Eye (tissue), 1 donor: ENCODE results near the gene MARK4.
A peak's percentile ranks its signal among the peaks of the same experiment; 100 is the strongest.

ENCODE experiments used
- DNase-seq: peaks from one replicate; pipeline ENCODE4 v3.0.0-alpha.2; 2015

Gene MARK4

GRCh38 chr19:45275370-45275971 lies 24.4 kb downstream of the MARK4 start:
- peak; percentile 78 for DNase-seq

GRCh38 chr19:45276284-45276687 lies 25.2 kb downstream of the MARK4 start:
- DNase-seq, result peak; percentile 93

DNA sequence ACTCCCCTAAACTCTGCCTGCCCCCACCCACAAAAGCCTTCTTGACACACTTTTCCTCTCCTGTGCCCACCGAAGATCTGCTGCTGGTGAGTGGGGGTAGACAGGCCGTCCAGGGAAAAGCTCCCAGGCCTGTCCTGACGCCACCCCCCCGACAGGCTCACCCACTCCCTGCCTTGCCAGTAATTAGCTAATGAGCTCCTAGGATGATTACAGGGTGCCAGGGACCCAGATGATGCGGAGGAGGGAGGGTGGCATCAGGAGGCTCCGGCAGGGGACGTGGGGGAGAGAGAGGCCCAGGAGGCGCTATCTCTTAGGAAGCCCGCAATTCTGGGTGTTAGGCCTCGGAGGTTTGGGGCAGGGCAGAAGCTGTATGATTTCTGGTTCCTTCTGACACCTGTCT lies 27.0 kb downstream of the MARK4 start:
- no peak for DNase-seq

DNA sequence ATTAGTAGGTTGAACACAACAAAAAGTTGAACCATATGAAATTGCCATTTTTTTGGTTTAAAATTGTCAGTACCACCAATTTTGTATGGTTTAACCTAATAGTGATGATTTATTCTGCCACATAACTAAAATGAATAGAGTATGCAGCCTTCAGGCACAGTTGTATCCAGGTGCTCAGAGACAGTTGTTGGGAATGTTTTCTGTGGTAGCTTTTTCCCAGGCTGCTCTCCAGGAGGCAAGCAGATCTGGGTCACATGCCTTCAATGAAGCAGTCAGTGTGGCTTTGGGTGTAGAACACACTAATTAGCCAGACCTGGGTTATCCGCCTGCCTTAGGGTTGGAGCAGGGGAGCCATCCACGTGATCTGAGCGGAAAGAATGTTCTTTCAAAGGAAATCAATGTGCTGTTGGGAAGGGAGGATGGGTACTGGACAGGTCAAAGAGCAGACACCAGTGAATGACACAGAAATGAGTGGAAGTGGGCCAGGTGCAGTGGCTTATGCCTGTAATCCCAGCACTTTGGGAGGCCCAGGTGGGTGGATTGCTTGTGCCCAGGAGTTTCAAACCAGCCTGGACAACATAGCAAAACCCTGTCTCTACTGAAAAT lies 28.6 kb downstream of the MARK4 start:
- DNase-seq, result no peak

DNA sequence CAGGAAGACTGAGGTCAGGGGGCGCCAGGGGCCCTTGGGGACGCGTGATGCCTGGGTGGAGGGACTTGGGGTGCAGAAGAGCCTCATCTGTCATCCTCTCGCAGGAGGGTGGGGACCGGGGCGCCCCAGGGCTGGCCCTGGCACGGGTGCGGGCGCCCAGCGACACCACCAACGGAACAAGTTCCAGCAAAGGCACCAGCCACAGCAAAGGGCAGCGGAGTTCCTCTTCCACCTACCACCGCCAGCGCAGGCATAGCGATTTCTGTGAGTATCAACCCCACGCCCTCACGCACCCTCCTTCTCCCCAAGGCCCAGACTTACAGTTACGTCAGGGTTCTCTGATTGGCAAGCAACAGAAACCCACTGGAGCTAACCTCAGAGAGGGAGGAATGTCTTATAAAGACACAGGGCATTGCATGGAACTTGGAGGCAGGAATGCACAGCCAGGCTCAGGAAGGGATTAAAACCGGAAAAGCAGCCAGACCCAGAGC lies 29.4 kb downstream of the MARK4 start:
- no peak for DNase-seq

DNA sequence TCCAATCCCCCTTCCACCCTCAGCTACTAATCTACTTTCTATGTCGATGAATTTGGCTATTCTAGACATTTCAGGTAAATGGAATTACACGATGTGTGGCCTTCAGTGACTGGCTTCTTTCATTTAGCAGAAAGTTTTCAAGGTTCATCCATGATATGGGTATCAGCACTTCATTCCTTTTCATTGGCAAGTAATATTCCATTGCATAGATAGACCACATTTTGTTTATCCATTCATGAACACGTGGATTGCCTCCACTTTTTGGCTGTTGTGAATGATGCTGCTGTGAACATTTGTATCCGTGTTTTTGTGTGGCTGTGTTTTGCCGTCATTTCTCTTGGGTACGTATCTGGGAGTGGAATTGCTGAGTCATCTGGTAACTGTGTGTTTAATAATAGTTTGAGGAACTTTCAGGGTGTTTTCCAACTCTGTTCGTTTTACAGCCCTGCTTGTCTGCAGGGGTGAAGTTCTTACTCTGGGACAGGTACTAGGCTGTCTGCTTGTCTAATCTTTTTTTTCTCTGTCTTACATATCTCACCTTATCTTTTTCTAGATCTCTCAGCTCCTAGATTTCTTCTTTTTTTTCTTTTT lies 32.5 kb downstream of the MARK4 start:
- DNase-seq, result no peak

- DNase-seq, result no peak
Measured at GRCh38 chr19:45290381-45290931, 39.4 kb downstream of the MARK4 start.

DNA sequence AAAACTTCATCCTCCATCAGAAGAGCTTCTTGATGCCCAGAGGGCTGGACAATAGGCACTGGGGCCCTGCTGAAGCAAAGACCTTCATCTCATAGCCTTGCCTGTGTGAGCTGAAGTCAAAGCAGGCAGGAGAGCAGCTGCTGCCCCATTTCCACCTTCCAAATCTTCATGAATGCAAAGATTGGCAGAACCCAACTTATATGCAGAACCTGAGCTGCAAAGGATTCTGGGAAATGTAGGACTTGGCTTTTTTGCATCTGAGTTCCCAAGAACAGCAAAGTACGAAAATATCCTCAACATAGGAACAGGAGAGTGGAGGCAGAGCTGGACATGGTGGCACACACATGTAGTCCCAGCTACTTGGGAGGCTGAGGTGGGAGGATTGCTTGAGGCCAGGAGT lies 40.8 kb downstream of the MARK4 start:
- DNase-seq, result no peak

GRCh38 chr19:45293682-45294081 lies 42.6 kb downstream of the MARK4 start:
- DNase-seq, result no peak

- DNase-seq, result peak; percentile 57
Measured at GRCh38 chr19:45294291-45295029, 43.4 kb downstream of the MARK4 start.

- DNase-seq, result no peak
Measured at GRCh38 chr19:45295873-45296272, 44.8 kb downstream of the MARK4 start.

GRCh38 chr19:45296355-45296754 lies 45.3 kb downstream of the MARK4 start:
- DNase-seq, result no peak

DNA sequence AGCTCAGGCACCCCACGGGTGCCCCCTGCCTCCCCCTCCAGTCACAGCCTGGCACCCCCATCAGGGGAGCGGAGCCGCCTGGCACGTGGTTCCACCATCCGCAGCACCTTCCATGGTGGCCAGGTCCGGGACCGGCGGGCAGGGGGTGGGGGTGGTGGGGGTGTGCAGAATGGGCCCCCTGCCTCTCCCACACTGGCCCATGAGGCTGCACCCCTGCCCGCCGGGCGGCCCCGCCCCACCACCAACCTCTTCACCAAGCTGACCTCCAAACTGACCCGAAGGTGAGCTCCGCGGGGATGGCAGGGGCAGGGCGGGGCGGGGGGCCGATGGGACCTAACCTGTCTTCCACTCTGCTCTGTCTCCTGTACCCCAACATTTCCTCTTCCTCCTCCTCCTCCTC lies 46.6 kb downstream of the MARK4 start:
- DNase-seq, result no peak

DNA sequence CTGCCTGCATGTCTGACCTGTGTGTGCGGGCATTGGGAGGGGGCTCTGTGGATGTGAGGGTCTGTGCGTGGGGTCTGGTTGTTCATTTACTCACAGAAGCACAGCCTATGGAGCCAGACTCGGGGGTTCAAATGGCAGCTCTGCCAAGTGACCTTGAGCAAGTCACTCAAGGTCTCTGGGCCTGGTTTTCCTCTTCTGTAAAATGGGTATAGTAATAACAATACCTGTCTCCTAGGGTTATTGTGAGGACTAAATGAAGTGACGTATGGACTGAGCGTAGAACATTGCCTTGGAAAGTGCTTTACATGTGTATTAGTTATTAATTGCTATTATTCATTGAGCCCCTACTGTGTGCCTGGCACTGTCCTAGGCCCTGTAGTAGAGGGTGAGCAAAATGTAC lies 47.2 kb downstream of the MARK4 start:
- no peak for DNase-seq

DNA sequence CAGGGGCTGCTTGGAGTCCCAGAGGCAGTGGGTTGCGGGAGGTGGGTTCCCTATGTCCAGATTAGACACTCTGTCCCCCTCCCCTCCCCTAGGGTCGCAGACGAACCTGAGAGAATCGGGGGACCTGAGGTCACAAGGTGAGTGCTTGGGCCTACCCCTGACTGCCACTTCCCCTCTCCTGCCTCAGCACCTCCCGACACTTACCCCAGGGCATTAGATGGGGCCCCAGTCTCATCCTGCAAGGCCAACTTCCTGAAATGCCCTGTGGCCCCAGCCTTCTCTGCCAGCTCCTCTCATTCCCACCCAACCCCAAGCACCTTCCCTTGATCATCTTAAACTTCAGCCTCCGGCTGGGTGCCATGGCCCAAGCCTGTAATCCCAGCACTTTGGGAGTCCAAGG lies 48.6 kb downstream of the MARK4 start:
- DNase-seq, result no peak

DNA sequence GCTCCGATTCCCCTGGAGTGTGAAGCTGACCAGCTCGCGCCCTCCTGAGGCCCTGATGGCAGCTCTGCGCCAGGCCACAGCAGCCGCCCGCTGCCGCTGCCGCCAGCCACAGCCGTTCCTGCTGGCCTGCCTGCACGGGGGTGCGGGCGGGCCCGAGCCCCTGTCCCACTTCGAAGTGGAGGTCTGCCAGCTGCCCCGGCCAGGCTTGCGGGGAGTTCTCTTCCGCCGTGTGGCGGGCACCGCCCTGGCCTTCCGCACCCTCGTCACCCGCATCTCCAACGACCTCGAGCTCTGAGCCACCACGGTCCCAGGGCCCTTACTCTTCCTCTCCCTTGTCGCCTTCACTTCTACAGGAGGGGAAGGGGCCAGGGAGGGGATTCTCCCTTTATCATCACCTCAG lies 51.3 kb downstream of the MARK4 start:
- no peak for DNase-seq

- no peak for DNase-seq
Measured at GRCh38 chr19:45303269-45304060, 52.4 kb downstream of the MARK4 start.

- DNase-seq, result no peak
Measured at GRCh38 chr19:45304141-45304926, 53.3 kb downstream of the MARK4 start.

DNA sequence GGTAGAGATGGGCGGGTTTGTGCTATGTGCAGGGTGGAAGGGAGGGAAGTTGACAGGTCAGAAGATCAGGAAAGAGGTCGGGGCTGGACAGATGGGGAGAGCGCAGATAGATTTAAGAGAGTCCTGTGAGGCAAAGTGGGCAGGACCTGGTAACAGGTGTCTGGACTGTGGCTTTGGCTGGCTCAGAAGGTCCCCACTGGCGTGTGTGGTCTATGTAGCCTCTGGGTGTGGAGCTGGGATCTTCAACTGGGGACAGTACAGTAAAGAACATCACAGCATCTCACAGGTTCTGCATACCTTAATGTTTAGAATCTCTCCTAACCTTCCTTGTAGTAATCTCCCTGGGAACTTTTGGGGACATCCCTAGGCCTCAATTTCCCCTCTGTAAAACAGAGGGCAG lies 53.9 kb downstream of the MARK4 start:
- no peak for DNase-seq

DNA sequence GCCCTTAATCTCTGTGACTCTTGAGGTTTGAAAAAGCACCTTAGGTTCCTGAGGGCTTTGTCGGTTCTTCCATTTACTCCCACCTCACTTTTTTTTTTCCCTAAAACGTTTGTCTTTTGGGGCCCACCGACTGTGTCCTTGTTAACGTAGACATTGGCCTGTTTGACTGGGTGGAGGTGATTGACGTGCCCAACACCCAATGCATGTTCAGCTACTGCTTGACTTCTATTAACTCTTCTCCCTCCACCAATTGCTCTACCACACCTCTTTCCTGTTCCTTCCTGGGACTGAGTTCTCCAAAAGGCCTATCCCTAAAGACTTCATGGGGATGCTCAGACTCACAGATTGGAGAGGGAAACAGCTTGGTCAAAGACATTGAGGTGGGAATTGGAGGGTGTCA lies 54.4 kb downstream of the MARK4 start:
- no peak for DNase-seq

GRCh38 chr19:45306040-45306439 lies 55.0 kb downstream of the MARK4 start:
- no peak for DNase-seq

DNA sequence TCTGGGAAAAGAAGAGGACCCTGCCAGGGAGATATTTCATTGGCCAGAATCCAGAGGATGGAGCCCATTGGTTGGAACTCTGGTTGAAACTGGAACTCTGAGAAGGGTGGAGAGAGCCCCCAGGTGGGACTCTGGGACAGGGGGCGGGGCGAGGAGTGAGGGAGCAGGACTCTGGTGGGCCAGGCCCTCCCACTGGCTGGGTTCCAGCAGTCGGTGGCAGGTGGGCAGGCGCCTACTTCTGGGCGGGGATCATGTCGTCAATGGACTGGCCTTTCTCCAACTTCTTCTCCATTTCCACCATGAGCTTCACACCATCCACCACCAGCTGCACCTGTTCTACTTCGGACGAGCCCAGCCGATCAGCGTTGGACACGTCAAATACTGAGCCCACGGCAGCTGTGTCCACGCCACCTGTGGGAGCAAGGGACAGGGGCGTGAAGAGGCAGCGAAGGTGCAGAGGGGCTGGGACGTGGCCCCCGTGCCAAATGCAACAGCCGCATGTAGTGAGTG lies 55.5 kb downstream of the MARK4 start:
- DNase-seq, result peak; percentile 52
